ENCODE results near the gene PPM1M. TPM values are rescaled to one million over a fixed set of nuclear protein-coding genes. Genes with fewer than 3 reads are reported as not detected.

The PPM1M gene
- total RNA-seq, 1 experiment from 2014 or later: 10.4 TPM

DNA sequence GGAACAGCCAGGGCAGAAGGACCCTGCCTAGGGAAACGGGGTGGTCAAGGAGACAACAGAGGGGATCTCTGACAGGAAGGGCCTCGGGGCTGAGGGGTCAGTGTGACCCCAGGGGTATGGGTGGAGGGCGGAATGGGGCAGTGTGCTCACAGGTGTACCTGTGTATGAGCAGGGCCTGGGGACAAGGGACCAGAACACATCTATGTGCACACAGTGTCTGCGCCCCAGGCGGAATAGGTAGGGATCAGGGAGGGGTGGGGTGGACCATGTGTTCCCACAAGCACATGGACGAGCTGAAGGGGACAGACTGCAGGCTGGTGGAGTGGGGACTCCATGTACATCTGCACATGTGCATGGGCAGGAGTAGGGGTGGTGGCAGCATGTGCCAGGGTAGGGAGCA is 15.1 kb upstream of the PPM1M start:
- no peak for DNase-seq (ENCODE audit: unreplicated experiment)
- ChIA-PET CTCF (interaction anchor here (0.7 to 13.6 kb wide), 12 partner anchors 9 to 362 kb away, joined by 3 to 175 read pairs (median 6); partner anchors contain the start of gene TLR9), POLR2A (interaction anchor here (1.5 kb wide), 1 partner anchor 13 kb away, joined by 4 read pairs; no protein-coding TSS in a partner anchor)
- no peaks in the 10 kb centered on the region for H3K27me3 Mint-ChIP-seq (ENCODE audit: insufficient read depth, unreplicated experiment)
- no peaks in the 10 kb centered on the region for H3K9me3 Mint-ChIP-seq (ENCODE audit: unreplicated experiment)
- BruUV-seq (replicated peaks): no TSS peak
- peaks cover 15% of the 10 kb centered on the region for H3K4me1 Mint-ChIP-seq (ENCODE audit: insufficient read depth, unreplicated experiment)
- no peak overlapping the region for H3K27ac Mint-ChIP-seq (ENCODE audit: low read depth, unreplicated experiment)
- TF ChIP-seq, protein P1, sequence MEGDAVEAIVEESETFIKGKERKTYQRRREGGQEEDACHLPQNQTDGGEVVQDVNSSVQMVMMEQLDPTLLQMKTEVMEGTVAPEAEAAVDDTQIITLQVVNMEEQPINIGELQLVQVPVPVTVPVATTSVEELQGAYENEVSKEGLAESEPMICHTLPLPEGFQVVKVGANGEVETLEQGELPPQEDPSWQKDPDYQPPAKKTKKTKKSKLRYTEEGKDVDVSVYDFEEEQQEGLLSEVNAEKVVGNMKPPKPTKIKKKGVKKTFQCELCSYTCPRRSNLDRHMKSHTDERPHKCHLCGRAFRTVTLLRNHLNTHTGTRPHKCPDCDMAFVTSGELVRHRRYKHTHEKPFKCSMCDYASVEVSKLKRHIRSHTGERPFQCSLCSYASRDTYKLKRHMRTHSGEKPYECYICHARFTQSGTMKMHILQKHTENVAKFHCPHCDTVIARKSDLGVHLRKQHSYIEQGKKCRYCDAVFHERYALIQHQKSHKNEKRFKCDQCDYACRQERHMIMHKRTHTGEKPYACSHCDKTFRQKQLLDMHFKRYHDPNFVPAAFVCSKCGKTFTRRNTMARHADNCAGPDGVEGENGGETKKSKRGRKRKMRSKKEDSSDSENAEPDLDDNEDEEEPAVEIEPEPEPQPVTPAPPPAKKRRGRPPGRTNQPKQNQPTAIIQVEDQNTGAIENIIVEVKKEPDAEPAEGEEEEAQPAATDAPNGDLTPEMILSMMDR (IDR thresholded peaks at IDR 0.05; ENCODE audit: unreplicated experiment): no peak
- intact Hi-C loops (cut with micrococcal nuclease): loop anchor here (10.0 kb wide), 1 partner anchor 214 kb away; the partner anchor contains the start of gene SEMA3G
- no peak overlapping the region for H3K4me3 Mint-ChIP-seq (ENCODE audit: unreplicated experiment)
- peaks cover 48% of the 10 kb centered on the region for H3K36me3 Mint-ChIP-seq (ENCODE audit: insufficient read depth, unreplicated experiment)

DNA sequence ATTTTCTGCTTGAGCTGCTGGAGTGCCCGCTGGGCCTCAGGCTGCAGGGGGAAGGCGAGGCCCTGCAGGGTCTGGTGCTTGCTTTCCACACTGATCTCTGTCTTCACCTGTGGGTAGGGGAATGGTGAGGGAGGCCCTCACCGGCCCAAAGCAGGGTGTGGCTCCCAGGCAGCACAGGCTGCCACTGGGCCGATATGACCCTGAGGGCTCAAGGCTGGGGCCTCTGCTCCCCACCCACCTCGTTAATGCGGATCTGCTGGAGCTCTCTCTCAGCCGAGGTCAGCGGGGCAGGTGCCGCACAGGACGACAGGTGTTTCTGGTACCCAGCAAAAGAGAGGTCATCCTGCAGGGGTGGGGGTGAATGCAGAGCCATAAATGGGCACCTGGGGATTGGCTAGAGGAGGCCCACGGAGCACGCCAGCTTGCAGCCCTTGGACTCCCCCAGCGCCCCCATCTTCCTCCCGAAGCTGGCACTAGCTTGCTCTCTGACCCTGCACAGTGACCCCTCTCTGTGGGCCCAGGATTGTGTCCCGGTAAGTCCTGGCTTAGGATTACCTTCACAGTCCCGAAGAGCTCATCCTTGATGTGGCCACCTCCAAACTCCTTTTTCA is 14.6 kb upstream of the PPM1M start:
- CTCF ChIA-PET: interaction anchor here (0.5 to 13.6 kb wide), 29 partner anchors 10 to 454 kb away, joined by 3 to 175 read pairs (median 4); partner anchors contain the start of genes ALAS1 and TLR9
- Mint-ChIP-seq H3K4me1 (ENCODE audit: insufficient read depth, unreplicated experiment) (peaks cover 9% of the 10 kb centered on the region), H3K9me3 (ENCODE audit: unreplicated experiment) (no peaks in the 10 kb centered on the region), H3K36me3 (ENCODE audit: insufficient read depth, unreplicated experiment) (peaks cover 48% of the 10 kb centered on the region), H3K27me3 (ENCODE audit: insufficient read depth, unreplicated experiment) (no peaks in the 10 kb centered on the region), H3K27ac (ENCODE audit: low read depth, unreplicated experiment) (no peak overlapping the region), H3K4me3 (ENCODE audit: unreplicated experiment) (no peak overlapping the region)
- DNase-seq (ENCODE audit: unreplicated experiment): no peak
- no TSS peak for BruUV-seq (replicated peaks)
- POLR2A ChIA-PET: interaction anchor here (0.5 to 1.5 kb wide), 2 partner anchors 14 to 63 kb away, joined by 4 read pairs; no protein-coding TSS in a partner anchor
- intact Hi-C loops (cut with micrococcal nuclease): loop anchor here (1.0 to 10.0 kb wide), 2 partner anchors 108 to 214 kb away; partner anchors contain the start of gene SEMA3G
- TF ChIP-seq, protein P1 (IDR thresholded peaks at IDR 0.05; ENCODE audit: unreplicated experiment): no peak

DNA sequence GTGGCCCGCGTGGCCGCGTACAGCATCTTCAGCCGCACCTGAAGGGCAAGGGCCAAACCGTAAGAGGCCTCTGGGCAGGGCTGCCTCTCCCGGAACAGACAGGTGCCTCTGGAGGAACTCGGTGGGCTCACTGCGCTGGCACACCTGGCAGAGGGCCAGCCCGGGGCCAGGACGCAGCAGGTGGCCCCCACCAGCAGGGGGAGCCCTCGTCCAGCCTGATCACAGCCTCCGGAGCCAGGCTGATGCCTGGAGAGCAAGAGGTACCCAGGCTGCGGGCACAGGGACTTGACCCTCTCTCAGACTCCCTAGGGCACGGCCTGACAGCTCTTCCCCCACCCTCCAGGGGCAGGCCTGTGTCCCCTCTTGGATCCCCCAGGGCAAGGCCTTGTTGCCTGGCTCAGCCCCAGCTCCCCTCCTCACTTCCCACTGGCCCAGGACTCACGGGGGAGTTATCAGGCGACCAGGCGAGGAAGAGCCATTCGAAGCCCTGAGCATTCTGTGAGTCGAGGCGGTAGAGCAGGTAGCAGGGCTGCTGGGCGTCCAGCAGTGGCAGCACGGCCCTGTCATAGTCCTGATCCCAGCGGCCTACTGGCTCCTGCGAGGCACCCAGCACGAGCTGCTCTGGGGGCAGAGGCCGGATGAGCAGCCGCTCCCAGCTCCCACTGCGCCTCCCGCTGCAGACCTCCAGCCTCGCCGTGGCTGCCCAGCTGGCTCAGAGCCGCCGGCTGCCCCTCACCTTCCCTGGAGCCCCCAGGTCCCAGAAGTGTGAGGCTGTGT is 13.9 kb upstream of the PPM1M start:
- CTCF ChIA-PET: interaction anchor here (0.5 to 13.6 kb wide), 37 partner anchors 9 to 454 kb away, joined by 3 to 175 read pairs (median 4); partner anchors contain the start of genes ALAS1 and TLR9

More for the DNA sequence above, 13.9 kb upstream of the PPM1M start:
- intact Hi-C loops (cut with micrococcal nuclease): loop anchor here (1.0 to 10.0 kb wide), 2 partner anchors 108 to 213 kb away; partner anchors contain the start of gene SEMA3G
- Mint-ChIP-seq H3K27ac (ENCODE audit: low read depth, unreplicated experiment) (no peak overlapping the region), H3K36me3 (ENCODE audit: insufficient read depth, unreplicated experiment) (peaks cover 48% of the 10 kb centered on the region), H3K4me1 (ENCODE audit: insufficient read depth, unreplicated experiment) (peaks cover 2% of the 10 kb centered on the region), H3K4me3 (ENCODE audit: unreplicated experiment) (no peak overlapping the region), H3K9me3 (ENCODE audit: unreplicated experiment) (no peaks in the 10 kb centered on the region), H3K27me3 (ENCODE audit: insufficient read depth, unreplicated experiment) (no peaks in the 10 kb centered on the region)
- DNase-seq (ENCODE audit: unreplicated experiment): peak; percentile 72
- POLR2A ChIA-PET: interaction anchor here (0.5 to 1.5 kb wide), 3 partner anchors 15 to 64 kb away, joined by 3 to 4 read pairs (median 4); no protein-coding TSS in a partner anchor
- TF ChIP-seq, protein P1 (IDR thresholded peaks at IDR 0.05; ENCODE audit: unreplicated experiment): peak; percentile 96
- BruUV-seq (replicated peaks): no TSS peak
